Measurements from ENCODE around the gene OTOS.
A peak's percentile ranks its signal among the peaks of the same experiment; 100 is the strongest.

The OTOS gene

DNA sequence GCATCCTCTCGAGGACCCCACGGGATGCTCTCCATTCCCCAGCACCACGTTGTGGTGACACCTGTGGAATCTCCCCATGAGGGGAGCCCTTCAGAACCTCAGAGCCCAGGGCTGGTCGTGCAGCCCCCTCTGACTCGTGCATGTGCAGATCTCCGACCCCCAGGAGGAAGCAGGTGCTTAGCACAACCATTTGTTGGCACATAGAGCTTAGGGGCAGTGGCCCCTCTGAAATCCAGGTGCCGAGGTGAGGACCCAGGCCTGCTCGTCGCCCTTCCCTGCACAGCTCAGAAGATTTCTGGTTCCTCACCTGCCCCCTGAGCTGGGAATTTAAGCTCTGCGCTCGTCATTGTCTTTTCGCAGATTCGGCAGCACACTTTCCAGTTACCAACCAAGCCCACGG lies 1.3 kb upstream of the OTOS start:
- Mint-ChIP-seq H3K27me3 (ENCODE audit: low read depth, poor library complexity) (peaks cover 47% of the 10 kb centered on the region), H3K36me3 (ENCODE audit: low read depth) (no peaks in the 10 kb centered on the region), H3K4me1 (peaks cover 35% of the 10 kb centered on the region), H3K27ac (no peak overlapping the region), H3K4me3 (no peak overlapping the region), H3K9me3 (no peaks in the 10 kb centered on the region)
- DNase-seq: no peak
- TF ChIP-seq, protein P1, sequence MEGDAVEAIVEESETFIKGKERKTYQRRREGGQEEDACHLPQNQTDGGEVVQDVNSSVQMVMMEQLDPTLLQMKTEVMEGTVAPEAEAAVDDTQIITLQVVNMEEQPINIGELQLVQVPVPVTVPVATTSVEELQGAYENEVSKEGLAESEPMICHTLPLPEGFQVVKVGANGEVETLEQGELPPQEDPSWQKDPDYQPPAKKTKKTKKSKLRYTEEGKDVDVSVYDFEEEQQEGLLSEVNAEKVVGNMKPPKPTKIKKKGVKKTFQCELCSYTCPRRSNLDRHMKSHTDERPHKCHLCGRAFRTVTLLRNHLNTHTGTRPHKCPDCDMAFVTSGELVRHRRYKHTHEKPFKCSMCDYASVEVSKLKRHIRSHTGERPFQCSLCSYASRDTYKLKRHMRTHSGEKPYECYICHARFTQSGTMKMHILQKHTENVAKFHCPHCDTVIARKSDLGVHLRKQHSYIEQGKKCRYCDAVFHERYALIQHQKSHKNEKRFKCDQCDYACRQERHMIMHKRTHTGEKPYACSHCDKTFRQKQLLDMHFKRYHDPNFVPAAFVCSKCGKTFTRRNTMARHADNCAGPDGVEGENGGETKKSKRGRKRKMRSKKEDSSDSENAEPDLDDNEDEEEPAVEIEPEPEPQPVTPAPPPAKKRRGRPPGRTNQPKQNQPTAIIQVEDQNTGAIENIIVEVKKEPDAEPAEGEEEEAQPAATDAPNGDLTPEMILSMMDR (IDR thresholded peaks at IDR 0.05): no peak

DNA sequence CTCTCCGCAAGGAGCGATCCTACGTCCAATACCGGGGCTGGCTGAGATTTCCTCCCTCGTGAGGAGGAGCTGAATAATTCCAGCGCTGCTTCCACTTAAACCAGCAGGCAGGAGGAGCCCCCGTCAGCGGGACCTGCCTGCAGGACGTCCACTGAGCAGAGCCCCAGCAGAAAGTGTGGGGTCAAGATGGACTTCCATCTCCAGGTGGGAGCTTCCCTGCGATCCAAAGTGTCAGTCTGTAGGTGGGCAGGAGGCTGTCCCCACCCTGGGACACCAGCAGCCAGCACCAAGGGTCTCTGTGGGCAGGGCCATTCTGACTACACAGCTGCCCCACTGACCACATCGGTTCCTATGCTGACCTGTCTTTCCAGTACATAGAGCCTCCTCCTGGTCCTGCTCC lies 462 bp upstream of the OTOS start:
- H3K36me3 Mint-ChIP-seq (ENCODE audit: low read depth): no peaks in the 10 kb centered on the region
- TF ChIP-seq, protein P1 (IDR thresholded peaks at IDR 0.05): no peak
- no peak overlapping the region for H3K27ac Mint-ChIP-seq
- peaks cover 50% of the 10 kb centered on the region for H3K27me3 Mint-ChIP-seq (ENCODE audit: low read depth, poor library complexity)
- no peak for DNase-seq
- no peak overlapping the region for H3K4me3 Mint-ChIP-seq
- peaks cover 38% of the 10 kb centered on the region for H3K4me1 Mint-ChIP-seq
- H3K9me3 Mint-ChIP-seq: no peaks in the 10 kb centered on the region

DNA sequence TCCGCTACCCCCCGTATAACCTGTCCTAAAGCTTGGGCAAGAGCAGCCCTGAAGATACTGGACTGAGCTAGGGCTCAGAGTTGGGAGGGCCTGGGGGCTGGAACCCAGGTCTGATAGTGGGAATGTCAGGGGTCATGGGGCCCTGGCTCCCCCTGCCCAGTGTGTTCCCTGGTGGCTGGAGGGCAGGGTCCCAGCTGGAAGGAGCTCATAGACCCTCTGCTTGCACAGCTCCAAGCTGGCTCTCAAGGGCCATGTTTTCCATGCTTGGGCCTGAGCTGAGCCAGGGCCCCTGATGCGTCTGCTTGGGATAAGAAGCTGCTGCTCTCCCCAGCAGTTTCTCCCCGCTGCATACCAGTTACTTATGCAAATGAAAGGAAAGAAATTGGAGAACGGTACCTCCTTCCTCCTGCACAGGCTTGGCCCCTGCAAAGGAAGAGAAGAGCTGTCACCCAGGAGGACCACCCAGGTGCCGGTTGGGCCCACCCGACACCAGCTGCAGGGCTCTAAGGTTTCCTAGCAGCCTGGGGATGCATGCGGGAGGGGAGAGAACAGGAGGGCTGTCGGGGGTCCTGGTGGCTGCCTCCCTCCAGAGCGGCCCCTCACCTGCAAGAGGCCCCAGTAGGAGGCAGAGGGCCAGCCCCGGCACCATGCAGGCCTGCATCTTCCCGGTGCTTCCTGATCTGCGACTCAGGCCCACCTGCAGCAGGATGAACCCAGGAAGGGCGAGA lies 628 bp downstream of the OTOS start:
- Mint-ChIP-seq H3K4me3 (no peak overlapping the region), H3K27ac (peak overlapping the region; percentile 61), H3K4me1 (peaks cover 48% of the 10 kb centered on the region), H3K9me3 (no peaks in the 10 kb centered on the region), H3K36me3 (ENCODE audit: low read depth) (no peaks in the 10 kb centered on the region), H3K27me3 (ENCODE audit: low read depth, poor library complexity) (peaks cover 44% of the 10 kb centered on the region)
- TF ChIP-seq, protein P1 (IDR thresholded peaks at IDR 0.05): no peak
- peak; percentile 71 for DNase-seq

DNA sequence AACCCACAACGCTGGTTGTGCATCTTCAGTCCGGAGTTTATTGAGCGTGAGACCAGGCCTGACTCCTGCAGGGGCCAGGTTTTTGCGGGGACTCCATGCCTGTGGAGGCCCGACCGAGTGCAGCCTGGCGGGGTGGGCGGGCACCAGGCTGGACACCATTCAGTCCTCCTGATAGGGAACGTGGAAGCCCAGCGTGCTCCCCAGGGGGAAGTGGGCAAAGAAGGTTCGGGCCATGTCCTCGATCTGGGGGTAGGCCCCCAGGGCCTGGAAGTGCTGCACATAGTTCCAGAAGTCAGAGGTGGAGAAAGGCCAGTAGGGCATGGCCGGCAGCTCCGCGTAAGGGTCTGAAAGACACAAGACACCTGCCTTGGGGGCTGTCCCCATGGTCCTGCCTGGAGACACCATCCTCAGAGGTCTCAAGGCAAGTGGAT lies 1.4 kb downstream of the OTOS start:
- Mint-ChIP-seq H3K4me1 (peaks cover 54% of the 10 kb centered on the region), H3K27ac (peak overlapping the region; percentile 61), H3K27me3 (ENCODE audit: low read depth, poor library complexity) (peaks cover 44% of the 10 kb centered on the region), H3K36me3 (ENCODE audit: low read depth) (peaks cover 4% of the 10 kb centered on the region), H3K4me3 (no peak overlapping the region), H3K9me3 (no peaks in the 10 kb centered on the region)
- TF ChIP-seq, protein P1 (IDR thresholded peaks at IDR 0.05): no peak
- DNase-seq: no peak

DNA sequence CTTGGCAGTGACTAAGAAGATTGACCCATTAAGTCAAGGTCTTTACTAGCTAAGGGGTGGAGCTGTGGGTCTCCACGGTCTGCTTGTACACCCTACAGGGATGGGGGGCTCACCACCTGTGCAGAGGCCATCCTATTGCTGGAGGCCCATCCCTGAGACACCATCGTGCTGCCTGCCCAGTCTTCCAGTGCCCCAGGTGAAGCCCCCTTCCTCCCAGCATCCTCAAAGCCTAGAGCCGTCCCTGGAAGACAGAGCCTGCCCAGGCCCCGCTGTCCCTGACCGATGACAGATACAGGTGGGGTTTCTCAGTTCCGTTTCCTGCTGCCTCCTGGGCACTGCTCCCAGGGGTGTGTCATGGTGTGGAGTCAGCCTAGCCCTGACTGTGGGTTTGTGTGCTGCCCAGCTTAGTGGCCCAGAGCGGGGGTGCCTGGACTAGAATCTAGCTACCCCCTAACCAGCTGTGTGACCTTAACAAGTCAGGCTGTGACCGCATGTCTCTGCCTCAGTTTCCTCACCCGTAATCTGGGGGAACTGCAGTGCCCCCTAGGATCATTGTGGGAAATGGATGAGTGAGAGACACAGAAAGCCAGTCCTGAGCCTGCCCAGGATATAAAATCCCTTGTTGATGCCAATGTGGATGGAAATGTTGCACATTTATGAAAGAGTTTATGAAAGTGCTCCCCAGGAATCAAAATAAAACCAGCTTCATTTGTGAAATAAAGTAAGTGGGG lies 2.0 kb downstream of the OTOS start:
- peaks cover 5% of the 10 kb centered on the region for H3K36me3 Mint-ChIP-seq (ENCODE audit: low read depth)
- TF ChIP-seq, protein P1 (IDR thresholded peaks at IDR 0.05): no peak
- no peaks in the 10 kb centered on the region for H3K9me3 Mint-ChIP-seq
- peaks cover 44% of the 10 kb centered on the region for H3K27me3 Mint-ChIP-seq (ENCODE audit: low read depth, poor library complexity)
- peaks cover 54% of the 10 kb centered on the region for H3K4me1 Mint-ChIP-seq
- no peak overlapping the region for H3K4me3 Mint-ChIP-seq
- DNase-seq: no peak
- no peak overlapping the region for H3K27ac Mint-ChIP-seq
